Fibroblast of lung (primary cell): ENCODE results near the gene SCGN.

ENCODE experiments used
- EZH2 ChIP-seq: IDR thresholded peaks from 2 replicates; pipeline ENCODE4 v1.5.1; 2012; ENCODE audit warnings: low read length, control low read depth, mild to moderate bottlenecking; ENCODE audit errors: missing control alignments
- TF ChIP-seq, protein P1 (sequence below), 2 donors: IDR thresholded peaks in 1 of 2; conservative IDR thresholded peaks in 1 of 2; 1 replicate in 1 of 2; 2 replicates in 1 of 2; pipeline ENCODE4 v1.5.1; 2011 to 2012; ENCODE audit warnings: low read length in 2 of 2, control low read depth in 1 of 2, inconsistent platforms in 1 of 2, low read depth in 1 of 2, mild to moderate bottlenecking in 1 of 2

DNA sequence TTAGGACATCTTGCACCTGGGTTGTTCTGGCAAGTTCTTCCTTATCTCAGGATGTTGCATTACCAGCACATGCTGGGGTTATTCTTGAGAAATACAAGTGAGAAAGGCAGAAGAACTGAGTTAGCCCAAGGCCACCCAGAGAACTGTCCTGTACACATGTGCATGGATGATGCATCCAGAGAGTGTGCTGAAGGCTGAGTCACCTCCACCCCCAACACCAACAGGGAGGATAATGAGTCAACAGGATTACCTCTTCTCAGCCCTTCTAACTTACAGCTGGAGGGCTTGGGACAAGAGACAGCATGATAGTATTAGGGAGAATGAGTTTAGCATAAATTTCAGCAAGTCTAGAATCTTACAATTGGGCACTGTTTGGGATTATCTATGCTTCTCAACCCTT lies 8.5 kb downstream of the SCGN start:
- TF ChIP-seq, protein P1, sequence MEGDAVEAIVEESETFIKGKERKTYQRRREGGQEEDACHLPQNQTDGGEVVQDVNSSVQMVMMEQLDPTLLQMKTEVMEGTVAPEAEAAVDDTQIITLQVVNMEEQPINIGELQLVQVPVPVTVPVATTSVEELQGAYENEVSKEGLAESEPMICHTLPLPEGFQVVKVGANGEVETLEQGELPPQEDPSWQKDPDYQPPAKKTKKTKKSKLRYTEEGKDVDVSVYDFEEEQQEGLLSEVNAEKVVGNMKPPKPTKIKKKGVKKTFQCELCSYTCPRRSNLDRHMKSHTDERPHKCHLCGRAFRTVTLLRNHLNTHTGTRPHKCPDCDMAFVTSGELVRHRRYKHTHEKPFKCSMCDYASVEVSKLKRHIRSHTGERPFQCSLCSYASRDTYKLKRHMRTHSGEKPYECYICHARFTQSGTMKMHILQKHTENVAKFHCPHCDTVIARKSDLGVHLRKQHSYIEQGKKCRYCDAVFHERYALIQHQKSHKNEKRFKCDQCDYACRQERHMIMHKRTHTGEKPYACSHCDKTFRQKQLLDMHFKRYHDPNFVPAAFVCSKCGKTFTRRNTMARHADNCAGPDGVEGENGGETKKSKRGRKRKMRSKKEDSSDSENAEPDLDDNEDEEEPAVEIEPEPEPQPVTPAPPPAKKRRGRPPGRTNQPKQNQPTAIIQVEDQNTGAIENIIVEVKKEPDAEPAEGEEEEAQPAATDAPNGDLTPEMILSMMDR (conservative IDR thresholded peaks at IDR 0.05 in 1 of 2, IDR thresholded peaks at IDR 0.05 in 1 of 2; ENCODE audit: low read depth in 1 of 2, low read length in 2 of 2): no peak
- TF ChIP-seq EZH2: no peak
